Left lung (tissue), 10 donors: ENCODE data around the gene PNLIPRP1. TPM values are rescaled to one million over a fixed set of nuclear protein-coding genes. Genes with fewer than 3 reads are reported as not detected.

ENCODE experiments used
- ATAC-seq: fragments of 200-7000 bp; cut with Tn5 transposase; one replicate; pipeline ENCODE4 v1.9.1; 2020; ENCODE audit warnings: moderate library complexity
- DNase-seq, 4 donors: peaks; one replicate each; pipeline ENCODE4 v3.0.0-alpha.2; 2013 to 2020
- H3K27ac ChIP-seq, 2 donors: fragments of 200-600 bp; sonication (generic) in 1 of 2; one replicate each; pipeline versions ENCODE4 v1.5.0 to v1.8.0; 2020 to 2021
- H3K27me3 ChIP-seq, 2 donors: fragments of 200-600 bp; sonication (generic) in 1 of 2; one replicate each; pipeline versions ENCODE4 v1.5.0 to v1.8.0; 2020 to 2021
- H3K36me3 ChIP-seq, 2 donors: fragments of 200-600 bp; sonication (generic) in 1 of 2; one replicate each; pipeline versions ENCODE4 v1.5.0 to v1.8.0; 2020 to 2021
- H3K4me1 ChIP-seq, 2 donors: fragments of 200-600 bp; one replicate each; pipeline ENCODE4 v1.8.0; 2021
- H3K4me3 ChIP-seq, 2 donors: fragments of 200-600 bp; sonication (generic) in 1 of 2; one replicate each; pipeline versions ENCODE4 v1.5.0 to v1.8.0; 2020 to 2021; ENCODE audit warnings: mild to moderate bottlenecking in 1 of 2
- H3K9me3 ChIP-seq, 2 donors: fragments of 200-600 bp; sonication (generic) in 1 of 2; one replicate each; pipeline versions ENCODE4 v1.5.0 to v1.8.0; 2020 to 2021
- CTCF ChIP-seq, 2 donors: fragments of 200-600 bp; sonication (generic) in 1 of 2; IDR thresholded peaks; one replicate each; pipeline versions ENCODE4 v1.5.0 to v1.8.0; 2021; ENCODE audit warnings: antibody characterized with exemption in 2 of 2
- intact Hi-C, 2 donors: fragments of 100-400 bp; cut with DNase I; formaldehyde crosslinking; loops; one replicate each; pipeline versions ENCODE4 v1.11.2 to v1.14.2; 2022
- polyA plus RNA-seq, 6 donors: library from polyadenylated mRNA; unstranded; fragments of 120-200 nt; gene quantifications; one replicate each; pipeline ENCODE4 v1.2.1, GENCODE V29; 2013; ENCODE audit not compliant: insufficient read length in 6 of 6
- total RNA-seq, 2 donors: library from RNA; stranded (reverse); fragmentation: NEBNext Ultra II Directional; extraction: Animal tissue kit (Norgen Biotek cat#: 25700); gene quantifications; one replicate each; pipeline ENCODE4 v1.2.1, GENCODE V29; 2021
- donor health status: DM: no; HTN: yes; CAD: no.
- donor health status: DM: no; HTN: no; CAD: no.

The PNLIPRP1 gene
- total and polyA plus RNA-seq, 8 donors = 0.15 to 0.35 TPM; not detected in 6

GRCh38 chr10:116629340-116629739 is 38.6 kb downstream of the PNLIPRP1 start:
- intact Hi-C loops = no loop called here
- H3K27ac ChIP-seq = no peak overlapping the region
- no peak for TF ChIP-seq CTCF (IDR thresholded peaks at IDR 0.05)
- H3K4me1 ChIP-seq = no peaks in the 10 kb centered on the region
- H3K27me3 ChIP-seq = peaks cover 12 to 42% of the 10 kb centered on the region in 2 donors
- DNase-seq (no peak), ATAC-seq (no peak)
- H3K36me3 ChIP-seq = no peaks in the 10 kb centered on the region
- H3K4me3 ChIP-seq = no peak overlapping the region
- H3K9me3 ChIP-seq = no peaks in the 10 kb centered on the region

GRCh38 chr10:116630020-116630419 is 39.3 kb downstream of the PNLIPRP1 start:
- intact Hi-C loops = no loop called here
- H3K27ac ChIP-seq = no peak overlapping the region
- TF ChIP-seq CTCF (IDR thresholded peaks at IDR 0.05) = no peak
- no peaks in the 10 kb centered on the region for H3K9me3 ChIP-seq
- no peak overlapping the region for H3K4me3 ChIP-seq
- H3K4me1 ChIP-seq = no peaks in the 10 kb centered on the region
- ATAC-seq (no peak), DNase-seq (no peak)
- peaks cover 12 to 35% of the 10 kb centered on the region in 2 donors for H3K27me3 ChIP-seq
- no peaks in the 10 kb centered on the region for H3K36me3 ChIP-seq

GRCh38 chr10:116631871-116632295 is 41.1 kb downstream of the PNLIPRP1 start:
- ATAC-seq (no peak), DNase-seq (no peak)
- Histone ChIP-seq H3K27ac (no peak overlapping the region), H3K4me1 (no peaks in the 10 kb centered on the region), H3K4me3 (no peak overlapping the region), H3K36me3 (no peaks in the 10 kb centered on the region), H3K27me3 (peaks cover 11 to 19% of the 10 kb centered on the region in 2 donors), H3K9me3 (no peaks in the 10 kb centered on the region)
- no peak for TF ChIP-seq CTCF (IDR thresholded peaks at IDR 0.05)
- intact Hi-C loops = no loop called here

GRCh38 chr10:116632596-116633215 is 41.9 kb downstream of the PNLIPRP1 start:
- ATAC-seq = no peak
- intact Hi-C loops = no loop called here
- H3K27me3 ChIP-seq = peaks cover 3 to 11% of the 10 kb centered on the region in 2 donors
- no peak overlapping the region for H3K27ac ChIP-seq
- H3K4me3 ChIP-seq = no peak overlapping the region
- no peaks in the 10 kb centered on the region for H3K4me1 ChIP-seq
- no peaks in the 10 kb centered on the region for H3K36me3 ChIP-seq
- no peaks in the 10 kb centered on the region for H3K9me3 ChIP-seq
- no peak for DNase-seq
- no peak for TF ChIP-seq CTCF (IDR thresholded peaks at IDR 0.05)

- intact Hi-C loops = no loop called here
- ATAC-seq (no peak), DNase-seq (no peak)
- Histone ChIP-seq H3K36me3 (no peaks in the 10 kb centered on the region), H3K9me3 (no peaks in the 10 kb centered on the region), H3K27ac (no peak overlapping the region), H3K27me3 (peaks cover 0 to 5% of the 10 kb centered on the region in 2 donors), H3K4me3 (no peak overlapping the region), H3K4me1 (no peaks in the 10 kb centered on the region)
- TF ChIP-seq CTCF (IDR thresholded peaks at IDR 0.05) = no peak
Measured at GRCh38 chr10:116633216-116633600, 42.4 kb downstream of the PNLIPRP1 start.
